ENCODE data around the gene MYMX.

- TF ChIP-seq CTCF (IDR thresholded peaks at IDR 0.05; ENCODE audit: low read depth, low read length) (no peak), POLR2A (IDR thresholded peaks at IDR 0.05; ENCODE audit: extremely low read depth, insufficient read length) (peak; percentile 40), MAX (IDR thresholded peaks at IDR 0.05; ENCODE audit: low read depth, low read length) (no peak)
Observed at GRCh38 chr6:44219053-44219814, 2.5 kb downstream of the MYMX start.

Data from NB4 (cell line).